Measurements from ENCODE around the gene PLCL1.

- TF ChIP-seq, protein P1, sequence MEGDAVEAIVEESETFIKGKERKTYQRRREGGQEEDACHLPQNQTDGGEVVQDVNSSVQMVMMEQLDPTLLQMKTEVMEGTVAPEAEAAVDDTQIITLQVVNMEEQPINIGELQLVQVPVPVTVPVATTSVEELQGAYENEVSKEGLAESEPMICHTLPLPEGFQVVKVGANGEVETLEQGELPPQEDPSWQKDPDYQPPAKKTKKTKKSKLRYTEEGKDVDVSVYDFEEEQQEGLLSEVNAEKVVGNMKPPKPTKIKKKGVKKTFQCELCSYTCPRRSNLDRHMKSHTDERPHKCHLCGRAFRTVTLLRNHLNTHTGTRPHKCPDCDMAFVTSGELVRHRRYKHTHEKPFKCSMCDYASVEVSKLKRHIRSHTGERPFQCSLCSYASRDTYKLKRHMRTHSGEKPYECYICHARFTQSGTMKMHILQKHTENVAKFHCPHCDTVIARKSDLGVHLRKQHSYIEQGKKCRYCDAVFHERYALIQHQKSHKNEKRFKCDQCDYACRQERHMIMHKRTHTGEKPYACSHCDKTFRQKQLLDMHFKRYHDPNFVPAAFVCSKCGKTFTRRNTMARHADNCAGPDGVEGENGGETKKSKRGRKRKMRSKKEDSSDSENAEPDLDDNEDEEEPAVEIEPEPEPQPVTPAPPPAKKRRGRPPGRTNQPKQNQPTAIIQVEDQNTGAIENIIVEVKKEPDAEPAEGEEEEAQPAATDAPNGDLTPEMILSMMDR (IDR thresholded peaks at IDR 0.05): no peak
- no peak for TF ChIP-seq POLR2A (IDR thresholded peaks at IDR 0.05)
Measured at GRCh38 chr2:198157314-198157713, 352.9 kb downstream of the PLCL1 start.

Data from esophagus squamous epithelium (tissue), 4 donors.